Measurements from ENCODE around the gene MTCL1. TPM values are rescaled to one million over a fixed set of nuclear protein-coding genes. Genes with fewer than 3 reads are reported as not detected.

Gene MTCL1
- total RNA-seq, 1 experiment from 2014 or later, result 22.7 TPM

DNA sequence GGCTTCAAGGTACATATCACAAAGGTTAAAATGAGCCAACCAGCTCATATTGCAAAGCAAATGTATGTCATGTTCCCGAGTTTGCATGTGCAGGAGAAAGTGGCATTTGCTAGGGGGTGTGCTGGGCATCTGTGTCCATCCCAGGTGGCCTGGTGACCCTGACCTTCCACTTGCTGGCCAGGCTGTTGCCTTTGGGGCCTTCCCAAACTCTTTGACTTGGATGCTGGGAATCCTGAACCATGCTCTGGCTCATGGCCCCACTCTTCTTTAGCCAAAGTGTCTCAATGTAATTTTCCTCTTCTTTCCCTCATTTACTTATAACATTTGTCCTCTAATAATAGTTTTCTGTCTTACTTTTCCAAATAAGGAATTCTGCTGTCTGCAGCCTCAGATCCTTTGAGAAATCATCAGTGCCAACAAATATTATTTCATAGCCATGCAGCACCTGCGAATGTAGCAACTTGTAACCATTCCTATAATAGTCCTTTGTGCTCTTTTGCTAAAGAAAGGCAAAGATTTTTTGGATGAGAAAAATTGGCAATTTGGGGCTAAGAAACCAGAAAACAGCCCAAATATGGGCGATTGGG is 64.2 kb downstream of the MTCL1 start:
- no peak overlapping the region for H3K4me2 ChIP-seq (ENCODE audit: low read length)
- ChIA-PET POLR2A (no interaction called here), CTCF (no interaction called here), RAD21 (ENCODE audit: low non-redundant PET in 1 of 2, low total read pairs in 2 of 2, uncharacterized antibody in 2 of 2, unreplicated experiment in 2 of 2) (no interaction called here)
- H2AFZ ChIP-seq (ENCODE audit: low read depth, low read length, poor library complexity, severe bottlenecking), result no peak overlapping the region
- H3K9me2 ChIP-seq (ENCODE audit: insufficient read depth), result no peaks in the 10 kb centered on the region
- no peak for TF ChIP-seq SIN3A (IDR thresholded peaks at IDR 0.05; ENCODE audit: low read depth)
- TF ChIP-seq EZH2phosphoT487 (IDR thresholded peaks at IDR 0.05; ENCODE audit: borderline replicate concordance), result no peak
- no peak for TF ChIP-seq YY1 (IDR thresholded peaks at IDR 0.05; ENCODE audit: extremely low read depth, insufficient replicate concordance, low read depth, low read length)
- TF ChIP-seq TCF7L2 (IDR thresholded peaks at IDR 0.05; ENCODE audit: borderline replicate concordance, extremely low read depth, insufficient read depth, insufficient read length), result no peak
- no peak for TF ChIP-seq ZFX (IDR thresholded peaks at IDR 0.05)
- no peak for TF ChIP-seq ZNF274 (IDR thresholded peaks at IDR 0.05; ENCODE audit: low read depth, low read length)
- no peak for TF ChIP-seq RAD21 (IDR thresholded peaks at IDR 0.05; ENCODE audit: low read depth)
- TF ChIP-seq, protein P1, sequence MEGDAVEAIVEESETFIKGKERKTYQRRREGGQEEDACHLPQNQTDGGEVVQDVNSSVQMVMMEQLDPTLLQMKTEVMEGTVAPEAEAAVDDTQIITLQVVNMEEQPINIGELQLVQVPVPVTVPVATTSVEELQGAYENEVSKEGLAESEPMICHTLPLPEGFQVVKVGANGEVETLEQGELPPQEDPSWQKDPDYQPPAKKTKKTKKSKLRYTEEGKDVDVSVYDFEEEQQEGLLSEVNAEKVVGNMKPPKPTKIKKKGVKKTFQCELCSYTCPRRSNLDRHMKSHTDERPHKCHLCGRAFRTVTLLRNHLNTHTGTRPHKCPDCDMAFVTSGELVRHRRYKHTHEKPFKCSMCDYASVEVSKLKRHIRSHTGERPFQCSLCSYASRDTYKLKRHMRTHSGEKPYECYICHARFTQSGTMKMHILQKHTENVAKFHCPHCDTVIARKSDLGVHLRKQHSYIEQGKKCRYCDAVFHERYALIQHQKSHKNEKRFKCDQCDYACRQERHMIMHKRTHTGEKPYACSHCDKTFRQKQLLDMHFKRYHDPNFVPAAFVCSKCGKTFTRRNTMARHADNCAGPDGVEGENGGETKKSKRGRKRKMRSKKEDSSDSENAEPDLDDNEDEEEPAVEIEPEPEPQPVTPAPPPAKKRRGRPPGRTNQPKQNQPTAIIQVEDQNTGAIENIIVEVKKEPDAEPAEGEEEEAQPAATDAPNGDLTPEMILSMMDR (IDR thresholded peaks at IDR 0.05 in 2 of 3, conservative IDR thresholded peaks at IDR 0.05 in 1 of 3; ENCODE audit: borderline replicate concordance in 1 of 3, insufficient read depth in 1 of 3, low read depth in 2 of 3, low read length in 2 of 3), result no peak
- TF ChIP-seq, protein P2, sequence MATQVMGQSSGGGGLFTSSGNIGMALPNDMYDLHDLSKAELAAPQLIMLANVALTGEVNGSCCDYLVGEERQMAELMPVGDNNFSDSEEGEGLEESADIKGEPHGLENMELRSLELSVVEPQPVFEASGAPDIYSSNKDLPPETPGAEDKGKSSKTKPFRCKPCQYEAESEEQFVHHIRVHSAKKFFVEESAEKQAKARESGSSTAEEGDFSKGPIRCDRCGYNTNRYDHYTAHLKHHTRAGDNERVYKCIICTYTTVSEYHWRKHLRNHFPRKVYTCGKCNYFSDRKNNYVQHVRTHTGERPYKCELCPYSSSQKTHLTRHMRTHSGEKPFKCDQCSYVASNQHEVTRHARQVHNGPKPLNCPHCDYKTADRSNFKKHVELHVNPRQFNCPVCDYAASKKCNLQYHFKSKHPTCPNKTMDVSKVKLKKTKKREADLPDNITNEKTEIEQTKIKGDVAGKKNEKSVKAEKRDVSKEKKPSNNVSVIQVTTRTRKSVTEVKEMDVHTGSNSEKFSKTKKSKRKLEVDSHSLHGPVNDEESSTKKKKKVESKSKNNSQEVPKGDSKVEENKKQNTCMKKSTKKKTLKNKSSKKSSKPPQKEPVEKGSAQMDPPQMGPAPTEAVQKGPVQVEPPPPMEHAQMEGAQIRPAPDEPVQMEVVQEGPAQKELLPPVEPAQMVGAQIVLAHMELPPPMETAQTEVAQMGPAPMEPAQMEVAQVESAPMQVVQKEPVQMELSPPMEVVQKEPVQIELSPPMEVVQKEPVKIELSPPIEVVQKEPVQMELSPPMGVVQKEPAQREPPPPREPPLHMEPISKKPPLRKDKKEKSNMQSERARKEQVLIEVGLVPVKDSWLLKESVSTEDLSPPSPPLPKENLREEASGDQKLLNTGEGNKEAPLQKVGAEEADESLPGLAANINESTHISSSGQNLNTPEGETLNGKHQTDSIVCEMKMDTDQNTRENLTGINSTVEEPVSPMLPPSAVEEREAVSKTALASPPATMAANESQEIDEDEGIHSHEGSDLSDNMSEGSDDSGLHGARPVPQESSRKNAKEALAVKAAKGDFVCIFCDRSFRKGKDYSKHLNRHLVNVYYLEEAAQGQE (IDR thresholded peaks at IDR 0.05; ENCODE audit: low read depth), result no peak
- TF ChIP-seq POLR2A (IDR thresholded peaks at IDR 0.05; ENCODE audit: borderline replicate concordance, extremely low read depth, insufficient read depth, insufficient read length), result no peak
- no peak for TF ChIP-seq CBX3 (IDR thresholded peaks at IDR 0.05; ENCODE audit: low read depth)
- H3K9ac ChIP-seq (ENCODE audit: low read length), result no peak overlapping the region
- intact Hi-C loops (cut with micrococcal nuclease), result no loop called here
- peaks cover 11 to 13% of the 10 kb centered on the region in 2 experiments; a peak in 3 of 4 replicates for H3K4me1 ChIP-seq (ENCODE audit: control insufficient read depth in 1 of 2, insufficient read depth in 2 of 2, low read length in 2 of 2)
- no peak for DNase-seq (ENCODE audit: low read depth, low spot score)
- no peaks in the 10 kb centered on the region for H3K9me3 ChIP-seq (ENCODE audit: control insufficient read depth in 1 of 2, insufficient read depth in 1 of 2, low read depth in 1 of 2, low read length in 2 of 2)
- no peaks in the 10 kb centered on the region for H3K79me2 ChIP-seq (ENCODE audit: insufficient read depth, low read length)
- no TSS peak for BruUV-seq (replicated peaks)
- ATAC-seq, result no peak
- no peak overlapping the region for H3K4me3 ChIP-seq (replicated peaks in 1 of 2; ENCODE audit: low read depth in 1 of 2, low read length in 2 of 2)
- no peak overlapping the region for H3K27ac ChIP-seq (ENCODE audit: low read depth, low read length)
- H3K27me3 ChIP-seq (ENCODE audit: insufficient read depth, low read length), result no peaks in the 10 kb centered on the region
- no peaks in the 10 kb centered on the region for H3K36me3 ChIP-seq (ENCODE audit: control insufficient read depth in 1 of 2, insufficient read depth in 2 of 2, low read length in 2 of 2)
- no peaks in the 10 kb centered on the region for H4K20me1 ChIP-seq (ENCODE audit: insufficient read depth)

All from HCT116 (cell line).